Mammary epithelial cell (primary cell): ENCODE data around the gene TTC39C.

Source experiments
- CTCF ChIP-seq, 2 donors: IDR thresholded peaks in 1 of 2; conservative IDR thresholded peaks in 1 of 2; 2 replicates each; pipeline ENCODE4 v1.5.1; 2011 to 2012; ENCODE audit warnings: inconsistent platforms in 2 of 2, low read length in 2 of 2, mild to moderate bottlenecking in 2 of 2, control low read depth in 1 of 2, low read depth in 1 of 2; ENCODE audit not compliant: insufficient read depth in 1 of 2; ENCODE audit errors: extremely low read depth in 1 of 2
- EZH2 ChIP-seq: IDR thresholded peaks from 2 replicates; pipeline ENCODE4 v1.6.1; 2012; ENCODE audit warnings: low read length, inconsistent platforms, borderline replicate concordance

GRCh38 chr18:24111936-24112335, 97.4 kb downstream of the TTC39C start:
- no peak for TF ChIP-seq CTCF (conservative IDR thresholded peaks at IDR 0.05 in 1 of 2, IDR thresholded peaks at IDR 0.05 in 1 of 2; ENCODE audit: extremely low read depth in 1 of 2, insufficient read depth in 1 of 2, low read depth in 1 of 2, low read length in 2 of 2)
- no peak for TF ChIP-seq EZH2
